Measurements from ENCODE around the gene DMBT1. TPM values are rescaled to one million over a fixed set of nuclear protein-coding genes. Genes with fewer than 3 reads are reported as not detected.

Gene DMBT1
- total RNA-seq, 1 donor from 2014 or later, result 43.1 TPM

GRCh38 chr10:122548407-122549085 is 12.0 kb upstream of the DMBT1 start:
- Histone ChIP-seq H3K27me3 (ENCODE audit: low read depth) (no peaks in the 10 kb centered on the region), H3K27ac (no peak overlapping the region), H3K9me3 (no peaks in the 10 kb centered on the region), H3K4me1 (peaks cover 10% of the 10 kb centered on the region), H3K4me3 (no peak overlapping the region), H3K36me3 (no peaks in the 10 kb centered on the region)
- ATAC-seq, result no peak
- intact Hi-C loops (cut with DNase I), result no loop called here
- no peak for TF ChIP-seq CTCF (IDR thresholded peaks at IDR 0.05)
- DNase-seq, result no peak

GRCh38 chr10:122549636-122550035 is 10.9 kb upstream of the DMBT1 start:
- no peaks in the 10 kb centered on the region for H3K9me3 ChIP-seq
- H3K4me1 ChIP-seq, result peaks cover 10% of the 10 kb centered on the region
- DNase-seq, result no peak
- no peak overlapping the region for H3K4me3 ChIP-seq
- no peaks in the 10 kb centered on the region for H3K27me3 ChIP-seq (ENCODE audit: low read depth)
- no peak for TF ChIP-seq CTCF (IDR thresholded peaks at IDR 0.05)
- intact Hi-C loops (cut with DNase I), result no loop called here
- H3K27ac ChIP-seq, result no peak overlapping the region
- no peaks in the 10 kb centered on the region for H3K36me3 ChIP-seq
- no peak for ATAC-seq

- no peak overlapping the region for H3K27ac ChIP-seq
Observed at GRCh38 chr10:122550427-122550826, 10.1 kb upstream of the DMBT1 start.

GRCh38 chr10:122550983-122551382 is 9.6 kb upstream of the DMBT1 start:
- no peaks in the 10 kb centered on the region for H3K27me3 ChIP-seq (ENCODE audit: low read depth)
- no peaks in the 10 kb centered on the region for H3K9me3 ChIP-seq
- ATAC-seq, result no peak
- TF ChIP-seq CTCF (IDR thresholded peaks at IDR 0.05), result no peak
- H3K36me3 ChIP-seq, result no peaks in the 10 kb centered on the region
- peaks cover 10% of the 10 kb centered on the region for H3K4me1 ChIP-seq
- no peak for DNase-seq
- intact Hi-C loops (cut with DNase I), result no loop called here
- H3K27ac ChIP-seq, result no peak overlapping the region
- H3K4me3 ChIP-seq, result no peak overlapping the region

More at GRCh38 chr10:122550427-122550826, 10.1 kb upstream of the DMBT1 start:
- Histone ChIP-seq H3K9me3 (no peaks in the 10 kb centered on the region), H3K36me3 (no peaks in the 10 kb centered on the region), H3K4me1 (peaks cover 10% of the 10 kb centered on the region), H3K27me3 (ENCODE audit: low read depth) (no peaks in the 10 kb centered on the region), H3K4me3 (no peak overlapping the region)
- TF ChIP-seq CTCF (IDR thresholded peaks at IDR 0.05), result no peak
- intact Hi-C loops (cut with DNase I), result no loop called here
- ATAC-seq, result no peak
- DNase-seq, result no peak

GRCh38 chr10:122551450-122551849 is 9.1 kb upstream of the DMBT1 start:
- TF ChIP-seq CTCF (IDR thresholded peaks at IDR 0.05), result no peak
- intact Hi-C loops (cut with DNase I), result no loop called here

More at GRCh38 chr10:122551450-122551849, 9.1 kb upstream of the DMBT1 start:
- Histone ChIP-seq H3K4me3 (no peak overlapping the region), H3K27me3 (ENCODE audit: low read depth) (no peaks in the 10 kb centered on the region), H3K4me1 (peaks cover 10% of the 10 kb centered on the region), H3K27ac (no peak overlapping the region), H3K36me3 (no peaks in the 10 kb centered on the region), H3K9me3 (no peaks in the 10 kb centered on the region)
- ATAC-seq (no peak), DNase-seq (no peak)

All from lower lobe of right lung (tissue), 2 donors.